GM12878 (cell line): ENCODE results near the gene NIN. TPM values are rescaled to one million over a fixed set of nuclear protein-coding genes. Genes with fewer than 3 reads are reported as not detected.

Experiments
- ATAC-seq: fragments of 200-7000 bp; cut with Tn5 transposase; 3 replicates; pipeline ENCODE4 v1.9.1; 2020; ENCODE audit warnings: mild to moderate bottlenecking, moderate library complexity
- BruUV-seq: library from RNA; stranded (reverse); fragments of 400-500 nt; replicated peaks from 2 replicates; lab custom pipeline; 2021; lab: Mats Ljungman, UMichigan
- CTCF ChIA-PET: fragments of 300-600 bp; sonication (Branson Sonifier 250); formaldehyde crosslinking; extraction: SDS; loops from one replicate; lab custom pipeline; 2021; ENCODE audit warnings: inconsistent platforms; lab: Yijun Ruan, JAX
- POLR2A ChIA-PET: fragments of 350-600 bp; formaldehyde crosslinking; extraction: SDS; loops from one replicate; lab custom pipeline; 2021; ENCODE audit warnings: inconsistent platforms; lab: Charles Lee
- RAD21 ChIA-PET: fragments of 300-600 bp; sonication (Branson Sonifier 250); formaldehyde crosslinking; loops from one replicate; lab custom pipeline; 2023; ENCODE audit warnings: antibody characterized with exemption; ENCODE audit not compliant: unreplicated experiment; lab: Charles Lee
- SMC1A ChIA-PET: fragments of 300-600 bp; sonication (Branson Sonifier 250); formaldehyde crosslinking; loops from one replicate; lab custom pipeline; 2023; ENCODE audit not compliant: unreplicated experiment, uncharacterized antibody; lab: Charles Lee
- DNase-seq: peaks from one replicate; pipeline ENCODE4 v3.0.0-alpha.2; 2011; ENCODE audit warnings: low read depth, low spot score
- FAIRE-seq: peaks from 3 replicates; lab custom pipeline; 2011; peaks lifted over from hg19 to GRCh38; lab: Jason Lieb, UNC
- H2AFZ ChIP-seq: 2 replicates; pipeline ENCODE4 v1.6.0; 2011; ENCODE audit warnings: low read depth, low read length, control low read depth; ENCODE audit not compliant: control insufficient read depth
- H3K27ac ChIP-seq: 2 replicates; pipeline ENCODE4 v1.5.1; 2011; ENCODE audit warnings: control low read depth; ENCODE audit not compliant: control insufficient read depth, insufficient read depth
- H3K27me3 ChIP-seq, 2 experiments: replicated peaks in 1 of 2; 2 replicates each; pipeline versions ENCODE4 v1.6.0 to v1.6.1; 2011; ENCODE audit warnings: low read length in 1 of 2; ENCODE audit not compliant: control insufficient read depth in 2 of 2, insufficient read depth in 2 of 2
- H3K36me3 ChIP-seq, 2 experiments: 2 replicates each; pipeline ENCODE4 v1.5.1; 2011; ENCODE audit warnings: low read length in 1 of 2; ENCODE audit not compliant: control insufficient read depth in 2 of 2, insufficient read depth in 2 of 2
- H3K4me1 ChIP-seq: 2 replicates; pipeline ENCODE4 v1.6.1; 2011; ENCODE audit warnings: mild to moderate bottlenecking, low read length, moderate library complexity, mixed read lengths; ENCODE audit not compliant: control insufficient read depth, insufficient read depth
- H3K4me2 ChIP-seq: 2 replicates; pipeline ENCODE4 v1.6.0; 2011; ENCODE audit warnings: control low read depth; ENCODE audit not compliant: control insufficient read depth, insufficient read depth
- H3K4me3 ChIP-seq: fragments of 200-600 bp; sonication (generic); 2 replicates; pipeline ENCODE4 v1.5.1; 2016
- H3K79me2 ChIP-seq: 2 replicates; pipeline ENCODE4 v1.6.0; 2011; ENCODE audit warnings: low read length; ENCODE audit not compliant: control insufficient read depth, insufficient read depth
- H3K9ac ChIP-seq: 2 replicates; pipeline ENCODE4 v1.8.0; 2011; ENCODE audit warnings: low read length, control low read depth, mixed read lengths; ENCODE audit not compliant: control insufficient read depth, insufficient read depth
- H3K9me3 ChIP-seq: replicated peaks from 3 replicates; pipeline ENCODE4 v1.5.1; 2011; ENCODE audit warnings: mild to moderate bottlenecking, low read length; ENCODE audit not compliant: control insufficient read depth, insufficient read depth
- H4K20me1 ChIP-seq: 2 replicates; pipeline ENCODE4 v1.6.0; 2011; ENCODE audit not compliant: control insufficient read depth, insufficient read depth
- CHD4 ChIP-seq: fragments of 200-600 bp; sonication (generic); IDR thresholded peaks from 2 replicates; pipeline ENCODE4 v1.6.1; 2016; ENCODE audit warnings: mild to moderate bottlenecking
- GABPA ChIP-seq: IDR thresholded peaks from 2 replicates; pipeline ENCODE4 v1.6.1; 2014; ENCODE audit warnings: antibody characterized with exemption, low read depth, mild to moderate bottlenecking, inconsistent platforms
- HDGF ChIP-seq: fragments of 450-650 bp; IDR thresholded peaks from 2 replicates; pipeline ENCODE4 v1.6.1; 2016; ENCODE audit warnings: antibody characterized with exemption
- PML ChIP-seq: IDR thresholded peaks from 2 replicates; pipeline ENCODE4 v1.6.1; 2012; ENCODE audit warnings: low read length, inconsistent platforms
- POU2F2 ChIP-seq: IDR thresholded peaks from 3 replicates; pipeline ENCODE4 v1.6.1; 2011; ENCODE audit warnings: low read depth, mild to moderate bottlenecking, low read length, borderline replicate concordance
- STAT1 ChIP-seq: fragments of 450-650 bp; conservative IDR thresholded peaks from 2 replicates; pipeline ENCODE4 v1.6.1; 2014; ENCODE audit warnings: antibody characterized with exemption, mild to moderate bottlenecking
- SUZ12 ChIP-seq: fragments of 200-600 bp; sonication (generic); IDR thresholded peaks from one replicate; pipeline ENCODE4 v1.6.1; 2018; ENCODE audit warnings: antibody characterized with exemption, mild to moderate bottlenecking; ENCODE audit not compliant: unreplicated experiment
- ZNF622 ChIP-seq: fragments of 450-650 bp; IDR thresholded peaks from 2 replicates; pipeline ENCODE4 v1.6.1; 2017; ENCODE audit warnings: mild to moderate bottlenecking, inconsistent platforms
- in situ Hi-C: fragments of 300-500 bp; cut with MboI; formaldehyde crosslinking; loops from 9 replicates; pipeline ENCODE4 v1.14.3; 2018; ENCODE audit warnings: mixed read lengths
- intact Hi-C: fragments of 100-400 bp; cut with micrococcal nuclease; formaldehyde crosslinking; loops from one replicate; pipeline ENCODE4 v1.14.2; 2022; ENCODE audit not compliant: unreplicated experiment
- polyA plus RNA-seq, 11 experiments: library from polyadenylated mRNA; depleted of rRNA in 4 of 11; unstranded in 6 of 11; stranded (reverse) in 5 of 11; fragments of >200 nt; fragmentation: Nextera tagmentation in 4 of 11; fragmentation: Illumina TruSeq in 1 of 11; extraction: Ambion mirVana in 4 of 11; extraction: Trizol in 1 of 11; gene quantifications; 1 replicate in 1 of 11; 2 replicates in 10 of 11; pipeline versions ENCODE4 v1.2.1 to v1.2.3, GENCODE V29; 2011 to 2016; ENCODE audit warnings: inconsistent platforms in 2 of 11, missing spikeins in 2 of 11, low read depth in 1 of 11
- total RNA-seq, 4 experiments: library from RNA; depleted of rRNA in 3 of 4; stranded (reverse); fragments of >200 nt in 3 of 4; fragmentation: Illumina TruSeq in 1 of 4; extraction: Trizol in 1 of 4; gene quantifications; 2 replicates each; pipeline versions ENCODE4 v1.2.1 to v1.2.3, GENCODE V29; 2013 to 2021
- TF ChIP-seq, protein P1 (sequence below): fragments of 450-650 bp; formaldehyde crosslinking; IDR thresholded peaks from 2 replicates; pipeline ENCODE4 v1.4.0; 2020; ENCODE audit warnings: mild to moderate bottlenecking, moderate library complexity

Gene NIN
- total and polyA plus RNA-seq, 10 of the 15 experiments (the other 5 are each of a cell fraction or from before 2014, with no cell fraction given), result 16.2 to 135 (median 70.3) TPM

DNA sequence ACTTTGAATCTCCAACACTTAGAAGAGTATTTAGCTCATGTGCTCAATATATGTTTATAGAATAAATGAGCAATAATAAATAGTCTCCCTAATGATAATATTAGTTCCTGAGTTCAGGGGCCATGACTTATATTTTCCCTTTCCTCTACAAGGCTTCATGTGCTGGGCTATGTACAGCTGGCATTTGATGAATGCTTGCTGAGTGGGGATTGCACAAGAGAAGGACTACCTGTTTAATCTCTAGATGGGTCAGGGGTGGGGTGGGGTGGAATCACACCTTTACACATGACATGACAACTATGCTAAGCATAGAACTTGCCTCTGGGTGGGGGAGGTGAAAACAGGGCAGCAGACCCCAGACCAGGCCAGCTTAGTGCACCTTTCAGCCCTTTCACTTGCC, 33.3 kb upstream of the NIN start:
- H3K4me2 ChIP-seq, result no peak overlapping the region

More for the DNA sequence above, 33.3 kb upstream of the NIN start:
- Histone ChIP-seq H3K4me3 (no peak overlapping the region), H3K27me3 (no peaks in the 10 kb centered on the region; a peak in 1 of 4 replicates), H3K9ac (no peak overlapping the region), H3K9me3 (no peaks in the 10 kb centered on the region), H2AFZ (no peak overlapping the region), H3K36me3 (no peaks in the 10 kb centered on the region), H3K79me2 (no peaks in the 10 kb centered on the region), H3K27ac (no peak overlapping the region), H4K20me1 (no peaks in the 10 kb centered on the region), H3K4me1 (peaks cover 8% of the 10 kb centered on the region)
- in situ Hi-C loops, result loop anchor here (25.0 kb wide), 1 partner anchor 252 kb away; no protein-coding TSS in a partner anchor
- BruUV-seq, result no TSS peak
- TF ChIP-seq GABPA, result no peak
- TF ChIP-seq CHD4, result no peak
- TF ChIP-seq HDGF, result no peak
- no peak for TF ChIP-seq ZNF622
- TF ChIP-seq POU2F2, result no peak
- TF ChIP-seq PML, result no peak
- no peak for TF ChIP-seq STAT1
- TF ChIP-seq, protein P1, sequence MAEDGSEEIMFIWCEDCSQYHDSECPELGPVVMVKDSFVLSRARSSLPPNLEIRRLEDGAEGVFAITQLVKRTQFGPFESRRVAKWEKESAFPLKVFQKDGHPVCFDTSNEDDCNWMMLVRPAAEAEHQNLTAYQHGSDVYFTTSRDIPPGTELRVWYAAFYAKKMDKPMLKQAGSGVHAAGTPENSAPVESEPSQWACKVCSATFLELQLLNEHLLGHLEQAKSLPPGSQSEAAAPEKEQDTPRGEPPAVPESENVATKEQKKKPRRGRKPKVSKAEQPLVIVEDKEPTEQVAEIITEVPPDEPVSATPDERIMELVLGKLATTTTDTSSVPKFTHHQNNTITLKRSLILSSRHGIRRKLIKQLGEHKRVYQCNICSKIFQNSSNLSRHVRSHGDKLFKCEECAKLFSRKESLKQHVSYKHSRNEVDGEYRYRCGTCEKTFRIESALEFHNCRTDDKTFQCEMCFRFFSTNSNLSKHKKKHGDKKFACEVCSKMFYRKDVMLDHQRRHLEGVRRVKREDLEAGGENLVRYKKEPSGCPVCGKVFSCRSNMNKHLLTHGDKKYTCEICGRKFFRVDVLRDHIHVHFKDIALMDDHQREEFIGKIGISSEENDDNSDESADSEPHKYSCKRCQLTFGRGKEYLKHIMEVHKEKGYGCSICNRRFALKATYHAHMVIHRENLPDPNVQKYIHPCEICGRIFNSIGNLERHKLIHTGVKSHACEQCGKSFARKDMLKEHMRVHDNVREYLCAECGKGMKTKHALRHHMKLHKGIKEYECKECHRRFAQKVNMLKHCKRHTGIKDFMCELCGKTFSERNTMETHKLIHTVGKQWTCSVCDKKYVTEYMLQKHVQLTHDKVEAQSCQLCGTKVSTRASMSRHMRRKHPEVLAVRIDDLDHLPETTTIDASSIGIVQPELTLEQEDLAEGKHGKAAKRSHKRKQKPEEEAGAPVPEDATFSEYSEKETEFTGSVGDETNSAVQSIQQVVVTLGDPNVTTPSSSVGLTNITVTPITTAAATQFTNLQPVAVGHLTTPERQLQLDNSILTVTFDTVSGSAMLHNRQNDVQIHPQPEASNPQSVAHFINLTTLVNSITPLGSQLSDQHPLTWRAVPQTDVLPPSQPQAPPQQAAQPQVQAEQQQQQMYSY (CRISPR knock-in tag), result no peak
- TF ChIP-seq SUZ12, result no peak
- RAD21 ChIA-PET, result interaction anchor here (2.1 kb wide), 1 partner anchor 263 kb away, joined by 8 read pairs; no protein-coding TSS in a partner anchor
- SMC1A ChIA-PET, result interaction anchor here (1.2 to 11.9 kb wide), 4 partner anchors 12 to 88 kb away, joined by 3 to 233 read pairs (median 204); no protein-coding TSS in a partner anchor
- ATAC-seq, result no peak
- intact Hi-C loops, result loop anchor here (5.0 kb wide), 2 partner anchors 247 to 322 kb away; no protein-coding TSS in a partner anchor
- POLR2A ChIA-PET, result no interaction called here
- no peak for FAIRE-seq
- DNase-seq, result no peak
- CTCF ChIA-PET, result interaction anchor here (1.1 to 13.4 kb wide), 4 partner anchors 75 to 124 kb away, joined by 3 to 317 read pairs (median 120); no protein-coding TSS in a partner anchor
